GM19397 (cell line): ENCODE measurements around the gene REPS1.

ENCODE experiments used
- ATAC-seq: cut with Tn5 transposase; IDR thresholded peaks from one replicate; pipeline ENCODE4 v1.9.1; 2021; ENCODE audit warnings: mild to moderate bottlenecking, moderate library complexity; ENCODE audit not compliant: unreplicated experiment

Gene REPS1

GRCh38 chr6:138862456-138862855 lies 125.6 kb downstream of the REPS1 start:
- ATAC-seq, result no peak

DNA sequence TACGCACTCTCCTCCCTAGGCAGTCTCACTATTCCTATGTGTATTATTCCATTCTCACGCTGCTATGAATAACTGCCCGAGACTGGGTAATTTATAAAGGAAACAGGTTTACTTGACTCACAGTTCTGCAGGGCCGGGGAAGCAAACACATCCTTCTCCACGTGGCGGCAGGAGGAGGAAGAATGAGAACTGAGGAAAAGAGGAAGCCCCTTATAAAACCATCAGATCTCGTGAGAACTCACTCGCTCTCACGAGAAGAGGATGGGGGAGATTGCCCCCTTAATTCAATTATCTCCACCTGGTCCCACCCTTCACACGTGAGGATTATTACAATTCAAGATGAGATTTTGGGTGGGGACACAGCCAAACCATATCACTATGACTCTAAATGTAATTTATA lies 130.3 kb downstream of the REPS1 start:
- ATAC-seq, result no peak

- no peak for ATAC-seq
Observed at GRCh38 chr6:138856654-138857053, 131.4 kb downstream of the REPS1 start.
